Fibroblast of villous mesenchyme (primary cell): ENCODE data around the gene GGA1. TPM values are rescaled to one million over a fixed set of nuclear protein-coding genes. Genes with fewer than 3 reads are reported as not detected.

ENCODE experiments used
- DNase-seq: peaks from one replicate; pipeline ENCODE4 v3.0.0-alpha.2; 2010; ENCODE audit warnings: low read depth
- H3K4me3 ChIP-seq: 2 replicates; pipeline ENCODE4 v1.5.1; 2011; ENCODE audit warnings: low read depth, mild to moderate bottlenecking, low read length
- CTCF ChIP-seq: IDR thresholded peaks from 2 replicates; pipeline ENCODE4 v1.5.1; 2012; ENCODE audit warnings: low read depth, mild to moderate bottlenecking, low read length; ENCODE audit not compliant: insufficient read depth
- total RNA-seq: library from RNA; depleted of rRNA; stranded (reverse); fragments of >200 nt; gene quantifications from 2 replicates; pipeline ENCODE4 v1.2.3, GENCODE V29; 2012

Gene GGA1
- total RNA-seq, 1 donor = 33.2 TPM

- no peak for TF ChIP-seq CTCF
- no peak overlapping the region for H3K4me3 ChIP-seq
- no peak for DNase-seq
Observed at GRCh38 chr22:37631448-37632173, 23.0 kb downstream of the GGA1 start.

GRCh38 chr22:37632174-37633088 is 23.8 kb downstream of the GGA1 start:
- H3K4me3 ChIP-seq = no peak overlapping the region
- DNase-seq = no peak
- TF ChIP-seq CTCF = no peak

DNA sequence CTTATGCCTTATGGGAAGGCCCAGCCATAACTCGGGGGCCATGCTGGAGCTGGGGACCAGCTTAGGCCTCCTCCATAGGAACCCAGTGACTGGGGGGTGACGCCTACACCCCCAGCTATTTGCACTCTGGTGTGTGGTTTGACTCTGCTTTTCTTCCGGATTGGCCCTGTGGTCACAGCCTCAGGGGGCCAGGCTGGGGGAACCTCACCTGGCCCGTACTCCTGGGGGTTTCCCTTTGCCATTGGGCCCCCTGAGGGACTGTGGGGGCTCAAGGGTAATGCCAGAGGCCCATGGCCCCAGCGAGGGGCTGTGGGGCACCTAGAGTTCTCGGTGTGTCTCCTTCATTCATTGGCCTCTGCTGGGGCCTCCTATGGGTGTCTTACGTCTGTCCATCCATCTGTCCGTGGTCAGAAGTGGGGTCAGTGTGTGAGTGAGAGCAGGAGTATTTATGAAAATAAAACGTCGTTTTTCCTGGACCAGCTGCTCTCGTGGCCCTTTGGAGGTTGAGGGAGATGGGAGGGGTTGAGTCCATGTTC is 24.5 kb downstream of the GGA1 start:
- no peak for DNase-seq
- H3K4me3 ChIP-seq = no peak overlapping the region
- TF ChIP-seq CTCF = no peak

- no peak overlapping the region for H3K4me3 ChIP-seq
- TF ChIP-seq CTCF = peak; percentile 23
- DNase-seq = peak; percentile 90
Observed at GRCh38 chr22:37633625-37634416, 25.2 kb downstream of the GGA1 start.

DNA sequence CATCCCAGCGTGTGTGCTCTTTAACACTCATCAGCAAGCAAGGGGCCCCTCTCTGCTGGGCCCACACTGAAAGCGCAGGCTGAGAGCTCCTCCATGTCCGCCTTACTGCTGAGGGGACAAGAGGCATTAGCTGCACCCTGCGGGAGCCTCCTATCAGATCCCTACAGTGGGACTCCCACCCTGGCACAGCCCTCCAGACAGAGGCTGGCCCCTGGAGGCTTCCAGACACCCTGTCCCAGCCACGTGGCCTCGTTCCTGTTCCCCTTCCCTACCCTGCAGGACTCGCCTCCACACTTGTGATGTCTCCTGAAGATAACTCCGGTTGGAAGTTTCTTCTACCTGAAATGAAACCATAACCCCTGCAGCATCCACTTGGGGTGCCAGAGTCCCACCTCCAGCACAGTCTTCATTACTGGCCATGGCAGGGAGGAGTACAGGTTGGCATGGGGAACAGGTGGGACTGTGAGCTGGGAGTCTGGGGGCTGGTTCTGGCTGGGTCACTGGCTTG is 25.8 kb downstream of the GGA1 start:
- peak overlapping the region; percentile 17 for H3K4me3 ChIP-seq
- no peak for DNase-seq
- TF ChIP-seq CTCF = peak; percentile 26

- DNase-seq = no peak
- no peak for TF ChIP-seq CTCF
- H3K4me3 ChIP-seq = no peak overlapping the region
Observed at GRCh38 chr22:37635157-37635556, 26.5 kb downstream of the GGA1 start.
